Neural cell (in vitro differentiated cells): Measurements from ENCODE around the gene PGAM2. TPM values are rescaled to one million over a fixed set of nuclear protein-coding genes. Genes with fewer than 3 reads are reported as not detected.

Source experiments
- H2AFZ ChIP-seq: fragments of 200-600, 300-800 bp; sonication (generic), shearing (Covaris generic); 2 replicates; pipeline ENCODE4 v1.6.0; 2014; ENCODE audit warnings: low read depth, mild to moderate bottlenecking, antibody characterized with exemption, low read length, moderate library complexity
- H3F3A ChIP-seq: fragments of 200-600 bp; shearing (Covaris generic); 2 replicates; pipeline ENCODE4 v1.6.1; 2016; ENCODE audit warnings: mild to moderate bottlenecking, moderate library complexity, mixed read lengths, antibody characterized with exemption, low read length; ENCODE audit not compliant: insufficient read depth, poor library complexity, severe bottlenecking
- H3K27ac ChIP-seq: fragments of 200-600, 300-800 bp; sonication (generic), shearing (Covaris generic); 2 replicates; pipeline ENCODE4 v1.5.1; 2014; ENCODE audit warnings: mild to moderate bottlenecking, low read length, moderate library complexity
- H3K27me3 ChIP-seq: fragments of 300-800, 200-600 bp; sonication (generic), shearing (Covaris generic); 2 replicates; pipeline ENCODE4 v1.6.0; 2014; ENCODE audit warnings: mild to moderate bottlenecking, low read depth, low read length, moderate library complexity; ENCODE audit not compliant: insufficient read depth
- H3K36me3 ChIP-seq: fragments of 300-800, 200-600 bp; sonication (generic), shearing (Covaris generic); 2 replicates; pipeline ENCODE4 v1.5.1; 2014; ENCODE audit warnings: mild to moderate bottlenecking, antibody characterized with exemption, low read length, moderate library complexity; ENCODE audit not compliant: insufficient read depth
- H3K4me2 ChIP-seq: fragments of 300-800, 200-600 bp; sonication (generic), shearing (Covaris generic); 2 replicates; pipeline ENCODE4 v1.6.0; 2014; ENCODE audit warnings: mild to moderate bottlenecking, low read length
- H3K4me3 ChIP-seq: fragments of 300-800, 200-600 bp; sonication (generic), shearing (Covaris generic); 2 replicates; pipeline ENCODE4 v1.5.1; 2014; ENCODE audit warnings: mild to moderate bottlenecking, low read length, moderate library complexity
- H3K79me2 ChIP-seq: fragments of 200-600 bp; shearing (Covaris generic); replicated peaks from 2 replicates; pipeline ENCODE4 v1.6.0; 2014; ENCODE audit warnings: mild to moderate bottlenecking, low read length, moderate library complexity; ENCODE audit not compliant: insufficient read depth
- H3K9ac ChIP-seq: fragments of 300-800, 200-600 bp; sonication (generic), shearing (Covaris generic); 2 replicates; pipeline ENCODE4 v1.6.1; 2016; ENCODE audit warnings: mild to moderate bottlenecking, low read length, mixed read lengths
- H3K9me2 ChIP-seq: fragments of 200-600 bp; shearing (Covaris generic); 2 replicates; pipeline ENCODE4 v1.6.1; 2016; ENCODE audit warnings: mild to moderate bottlenecking, low read length, mixed read lengths; ENCODE audit not compliant: insufficient read depth
- H3K9me3 ChIP-seq: fragments of 200-600, 300-800 bp; sonication (generic), shearing (Covaris generic); 2 replicates; pipeline ENCODE4 v1.6.1; 2016; ENCODE audit warnings: mild to moderate bottlenecking, mixed run types, low read length, moderate library complexity, mixed read lengths
- H4K20me1 ChIP-seq: fragments of 200-600 bp; shearing (Covaris generic); 2 replicates; pipeline ENCODE4 v1.6.1; 2016; ENCODE audit warnings: mild to moderate bottlenecking, mixed run types; ENCODE audit not compliant: insufficient read depth
- CTCF ChIP-seq: fragments of 450-650 bp; IDR thresholded peaks from 2 replicates; pipeline ENCODE4 v1.5.1; 2014; ENCODE audit warnings: antibody characterized with exemption, mild to moderate bottlenecking, moderate library complexity; ENCODE audit not compliant: poor library complexity, severe bottlenecking
- EZH2 ChIP-seq: fragments of 200-600, 300-800 bp; shearing (Covaris generic), sonication (generic); IDR thresholded peaks from 2 replicates; pipeline ENCODE4 v1.6.1; 2014; ENCODE audit warnings: antibody characterized with exemption, low read length, borderline replicate concordance, mild to moderate bottlenecking; ENCODE audit not compliant: insufficient read depth, poor library complexity, severe bottlenecking
- MXI1 ChIP-seq: fragments of 450-650 bp; conservative IDR thresholded peaks from 2 replicates; pipeline ENCODE4 v1.6.1; 2014; ENCODE audit warnings: antibody characterized with exemption, mild to moderate bottlenecking; ENCODE audit not compliant: poor library complexity, severe bottlenecking
- REST ChIP-seq: IDR thresholded peaks from 2 replicates; pipeline ENCODE4 v1.6.1; 2012; ENCODE audit warnings: borderline replicate concordance
- SMC3 ChIP-seq: fragments of 450-650 bp; conservative IDR thresholded peaks from 2 replicates; pipeline ENCODE4 v1.6.1; 2014; ENCODE audit warnings: antibody characterized with exemption, mild to moderate bottlenecking, moderate library complexity; ENCODE audit not compliant: poor library complexity
- TAF1 ChIP-seq: IDR thresholded peaks from 2 replicates; pipeline ENCODE4 v1.6.1; 2012; ENCODE audit warnings: low read depth
- polyA plus RNA-seq: library from polyadenylated mRNA; depleted of rRNA; stranded (reverse); fragments of >200 nt; gene quantifications from 2 replicates; pipeline ENCODE4 v1.2.3, GENCODE V29; 2014

Gene PGAM2
- polyA plus RNA-seq, 1 donor from 2014 or later, result not detected

GRCh38 chr7:44100458-44101302, 35.3 kb upstream of the PGAM2 start:
- H3K79me2 ChIP-seq, result no peaks in the 10 kb centered on the region
- no peak overlapping the region for H3K27ac ChIP-seq
- no peak overlapping the region for H3K9ac ChIP-seq

GRCh38 chr7:44099669-44100068, 34.3 kb upstream of the PGAM2 start:
- Histone ChIP-seq H4K20me1 (no peaks in the 10 kb centered on the region), H3K4me2 (no peak overlapping the region)
- no peak for TF ChIP-seq EZH2
- no peak for TF ChIP-seq MXI1
- TF ChIP-seq REST, result no peak
- TF ChIP-seq CTCF, result no peak
- TF ChIP-seq TAF1, result no peak

More at GRCh38 chr7:44100458-44101302, 35.3 kb upstream of the PGAM2 start:
- Histone ChIP-seq H2AFZ (no peak overlapping the region), H3K27me3 (peaks cover 19% of the 10 kb centered on the region), H3K4me3 (no peak overlapping the region), H3K36me3 (no peaks in the 10 kb centered on the region), H4K20me1 (no peaks in the 10 kb centered on the region), H3K9me2 (no peaks in the 10 kb centered on the region), H3K9me3 (no peaks in the 10 kb centered on the region), H3K4me2 (no peak overlapping the region), H3F3A (no peaks in the 10 kb centered on the region)
- TF ChIP-seq SMC3, result no peak
- no peak for TF ChIP-seq TAF1

More at GRCh38 chr7:44099669-44100068, 34.3 kb upstream of the PGAM2 start:
- Histone ChIP-seq H3K9me2 (no peaks in the 10 kb centered on the region), H3K9me3 (no peaks in the 10 kb centered on the region), H3K9ac (no peak overlapping the region), H3K27me3 (peaks cover 14% of the 10 kb centered on the region), H3F3A (no peaks in the 10 kb centered on the region), H3K4me3 (no peak overlapping the region), H3K27ac (no peak overlapping the region), H3K79me2 (no peaks in the 10 kb centered on the region), H3K36me3 (no peaks in the 10 kb centered on the region), H2AFZ (no peak overlapping the region)
